ENCODE measurements around the gene ATP1A2.

The ATP1A2 gene

DNA sequence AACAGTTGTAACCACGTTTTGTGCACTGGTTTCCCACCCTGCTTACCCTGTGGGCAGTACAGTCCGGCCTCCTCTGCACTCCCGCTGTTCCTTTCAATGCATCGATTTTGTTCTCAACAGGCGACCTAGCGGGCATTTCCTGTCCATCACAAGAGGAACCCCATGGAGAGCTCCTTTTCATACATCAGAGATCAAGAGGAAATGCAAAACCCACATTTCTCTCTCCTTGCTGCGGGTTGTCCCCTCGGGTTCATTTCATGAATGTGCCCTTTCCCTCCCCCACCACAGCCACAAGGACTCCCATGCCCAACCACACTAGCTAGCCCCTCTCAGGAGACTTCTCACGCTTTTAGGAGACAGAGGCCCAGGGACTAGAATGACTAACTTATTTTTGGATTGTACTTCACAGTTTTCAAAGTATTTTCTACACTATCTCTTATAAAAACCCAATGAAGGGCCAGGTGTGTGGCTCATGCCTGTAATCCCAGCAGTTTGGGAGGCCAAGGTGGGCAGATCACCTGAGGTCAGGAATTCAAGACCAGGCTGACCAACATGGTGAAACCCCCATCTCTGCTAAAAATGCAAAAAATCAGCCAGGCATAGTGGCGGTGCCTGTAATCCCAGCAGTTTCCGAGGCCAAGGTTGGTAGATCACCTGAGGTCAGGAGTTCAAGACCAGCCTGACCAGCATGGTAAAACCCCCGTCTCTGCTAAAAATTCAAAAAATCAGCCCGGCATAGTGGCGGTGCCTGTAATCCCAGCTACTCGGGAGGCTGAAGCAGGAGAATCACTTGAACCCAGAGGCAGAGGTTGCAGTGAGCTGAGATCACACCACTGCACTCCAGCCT lies 54.2 kb downstream of the ATP1A2 start:
- no peaks in the 10 kb centered on the region for H4K20me1 ChIP-seq (ENCODE audit: low read depth, low read length)
- TF ChIP-seq EZH2phosphoT487 (conservative IDR thresholded peaks at IDR 0.05; ENCODE audit: low read length) = no peak
- TF ChIP-seq, protein P1, sequence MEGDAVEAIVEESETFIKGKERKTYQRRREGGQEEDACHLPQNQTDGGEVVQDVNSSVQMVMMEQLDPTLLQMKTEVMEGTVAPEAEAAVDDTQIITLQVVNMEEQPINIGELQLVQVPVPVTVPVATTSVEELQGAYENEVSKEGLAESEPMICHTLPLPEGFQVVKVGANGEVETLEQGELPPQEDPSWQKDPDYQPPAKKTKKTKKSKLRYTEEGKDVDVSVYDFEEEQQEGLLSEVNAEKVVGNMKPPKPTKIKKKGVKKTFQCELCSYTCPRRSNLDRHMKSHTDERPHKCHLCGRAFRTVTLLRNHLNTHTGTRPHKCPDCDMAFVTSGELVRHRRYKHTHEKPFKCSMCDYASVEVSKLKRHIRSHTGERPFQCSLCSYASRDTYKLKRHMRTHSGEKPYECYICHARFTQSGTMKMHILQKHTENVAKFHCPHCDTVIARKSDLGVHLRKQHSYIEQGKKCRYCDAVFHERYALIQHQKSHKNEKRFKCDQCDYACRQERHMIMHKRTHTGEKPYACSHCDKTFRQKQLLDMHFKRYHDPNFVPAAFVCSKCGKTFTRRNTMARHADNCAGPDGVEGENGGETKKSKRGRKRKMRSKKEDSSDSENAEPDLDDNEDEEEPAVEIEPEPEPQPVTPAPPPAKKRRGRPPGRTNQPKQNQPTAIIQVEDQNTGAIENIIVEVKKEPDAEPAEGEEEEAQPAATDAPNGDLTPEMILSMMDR (IDR thresholded peaks at IDR 0.05; ENCODE audit: insufficient read depth, low read length, poor library complexity, severe bottlenecking) = no peak
- no peak overlapping the region for H2AFZ ChIP-seq (ENCODE audit: low read depth, low read length, severe bottlenecking)
- H3K4me2 ChIP-seq (ENCODE audit: low read depth, low read length, poor library complexity, severe bottlenecking) = no peak overlapping the region
- H3K27me3 ChIP-seq (ENCODE audit: low read length) = no peaks in the 10 kb centered on the region
- no peaks in the 10 kb centered on the region for H3F3A ChIP-seq (ENCODE audit: insufficient read depth)
- H3K9me3 ChIP-seq (ENCODE audit: insufficient read depth, low read length) = no peaks in the 10 kb centered on the region
- H3K27ac ChIP-seq (ENCODE audit: low read depth, low read length) = no peak overlapping the region
- H3K4me3 ChIP-seq (ENCODE audit: insufficient read depth, low read length, poor library complexity, severe bottlenecking) = no peak overlapping the region
- no peaks in the 10 kb centered on the region for H3K36me3 ChIP-seq (ENCODE audit: low read length)
- H3K9me2 ChIP-seq (replicated peaks; ENCODE audit: insufficient read depth, low read length) = no peaks in the 10 kb centered on the region
- no peak overlapping the region for H3K9ac ChIP-seq (ENCODE audit: low read length)
- H3K79me2 ChIP-seq (ENCODE audit: insufficient read depth, low read length) = no peaks in the 10 kb centered on the region

- no peaks in the 10 kb centered on the region for H4K20me1 ChIP-seq (ENCODE audit: low read depth, low read length)
- H3K27me3 ChIP-seq (ENCODE audit: low read length) = no peaks in the 10 kb centered on the region
- H3F3A ChIP-seq (ENCODE audit: insufficient read depth) = no peaks in the 10 kb centered on the region
- no peak overlapping the region for H2AFZ ChIP-seq (ENCODE audit: low read depth, low read length, severe bottlenecking)
- H3K79me2 ChIP-seq (ENCODE audit: insufficient read depth, low read length) = no peaks in the 10 kb centered on the region
- no peak overlapping the region for H3K9ac ChIP-seq (ENCODE audit: low read length)
- no peaks in the 10 kb centered on the region for H3K9me2 ChIP-seq (replicated peaks; ENCODE audit: insufficient read depth, low read length)
- no peak overlapping the region for H3K4me3 ChIP-seq (ENCODE audit: insufficient read depth, low read length, poor library complexity, severe bottlenecking)
- TF ChIP-seq, protein P1 (IDR thresholded peaks at IDR 0.05; ENCODE audit: insufficient read depth, low read length, poor library complexity, severe bottlenecking) = no peak
- TF ChIP-seq EZH2phosphoT487 (conservative IDR thresholded peaks at IDR 0.05; ENCODE audit: low read length) = no peak
- H3K9me3 ChIP-seq (ENCODE audit: insufficient read depth, low read length) = no peaks in the 10 kb centered on the region
- H3K27ac ChIP-seq (ENCODE audit: low read depth, low read length) = no peak overlapping the region
- H3K4me2 ChIP-seq (ENCODE audit: low read depth, low read length, poor library complexity, severe bottlenecking) = no peak overlapping the region
- H3K36me3 ChIP-seq (ENCODE audit: low read length) = no peaks in the 10 kb centered on the region
Observed at GRCh38 chr1:160171354-160171753, 55.8 kb downstream of the ATP1A2 start.

- H2AFZ ChIP-seq (ENCODE audit: low read depth, low read length, severe bottlenecking) = no peak overlapping the region
- no peaks in the 10 kb centered on the region for H3F3A ChIP-seq (ENCODE audit: insufficient read depth)
- no peaks in the 10 kb centered on the region for H3K27me3 ChIP-seq (ENCODE audit: low read length)
- no peaks in the 10 kb centered on the region for H3K9me3 ChIP-seq (ENCODE audit: insufficient read depth, low read length)
- no peak overlapping the region for H3K4me2 ChIP-seq (ENCODE audit: low read depth, low read length, poor library complexity, severe bottlenecking)
- no peak overlapping the region for H3K4me3 ChIP-seq (ENCODE audit: insufficient read depth, low read length, poor library complexity, severe bottlenecking)
- no peaks in the 10 kb centered on the region for H4K20me1 ChIP-seq (ENCODE audit: low read depth, low read length)
- TF ChIP-seq, protein P1 (IDR thresholded peaks at IDR 0.05; ENCODE audit: insufficient read depth, low read length, poor library complexity, severe bottlenecking) = no peak
- TF ChIP-seq EZH2phosphoT487 (conservative IDR thresholded peaks at IDR 0.05; ENCODE audit: low read length) = no peak
- H3K9me2 ChIP-seq (replicated peaks; ENCODE audit: insufficient read depth, low read length) = no peaks in the 10 kb centered on the region
- no peak overlapping the region for H3K9ac ChIP-seq (ENCODE audit: low read length)
- H3K36me3 ChIP-seq (ENCODE audit: low read length) = no peaks in the 10 kb centered on the region
- H3K79me2 ChIP-seq (ENCODE audit: insufficient read depth, low read length) = no peaks in the 10 kb centered on the region
- no peak overlapping the region for H3K27ac ChIP-seq (ENCODE audit: low read depth, low read length)
Observed at GRCh38 chr1:160171980-160172379, 56.4 kb downstream of the ATP1A2 start.

Data from SU-DHL-6 (cell line).